H1 (cell line): ENCODE results near the gene CORO2B. TPM values are rescaled to one million over a fixed set of nuclear protein-coding genes. Genes with fewer than 3 reads are reported as not detected.

Experiments
- BACH1 ChIP-seq: IDR thresholded peaks from 2 replicates; pipeline ENCODE4 v1.6.1; 2012; ENCODE audit warnings: low read length, improper control_type of control experiment
- CHD1 ChIP-seq: IDR thresholded peaks from 2 replicates; pipeline ENCODE4 v1.6.1; 2012; ENCODE audit warnings: low read depth, low read length, improper control_type of control experiment
- GTF2F1 ChIP-seq: IDR thresholded peaks from 2 replicates; pipeline ENCODE4 v1.6.1; 2012; ENCODE audit warnings: low read depth, low read length, improper control_type of control experiment, borderline replicate concordance
- YY1 ChIP-seq: IDR thresholded peaks from 2 replicates; pipeline ENCODE4 v1.6.1; 2011; ENCODE audit warnings: low read depth, mild to moderate bottlenecking, low read length
- polyA plus RNA-seq, 7 experiments: library from polyadenylated mRNA; depleted of rRNA in 3 of 7; stranded (reverse) in 5 of 7; unstranded in 2 of 7; fragments of >200 nt in 5 of 7; fragments of 200-250 nt in 2 of 7; gene quantifications; 1 replicate in 5 of 7; 2 replicates in 1 of 7; 4 replicates in 1 of 7; pipeline versions ENCODE4 v1.2.1 to v1.2.3, GENCODE V29; 2011 to 2013; ENCODE audit warnings: missing spikeins in 2 of 7, mixed read lengths in 2 of 7
- total RNA-seq: library from RNA; stranded (reverse); fragmentation: NEBNext Ultra II Directional; extraction: Animal tissue kit (Norgen Biotek cat#: 25700); gene quantifications from 2 replicates; pipeline ENCODE4 v1.2.1, GENCODE V29; 2021

The CORO2B gene
- total and polyA plus RNA-seq, 2 of the 8 experiments (the other 6 are each of a cell fraction or from before 2014, with no cell fraction given) = 3.4 to 6.7 TPM

DNA sequence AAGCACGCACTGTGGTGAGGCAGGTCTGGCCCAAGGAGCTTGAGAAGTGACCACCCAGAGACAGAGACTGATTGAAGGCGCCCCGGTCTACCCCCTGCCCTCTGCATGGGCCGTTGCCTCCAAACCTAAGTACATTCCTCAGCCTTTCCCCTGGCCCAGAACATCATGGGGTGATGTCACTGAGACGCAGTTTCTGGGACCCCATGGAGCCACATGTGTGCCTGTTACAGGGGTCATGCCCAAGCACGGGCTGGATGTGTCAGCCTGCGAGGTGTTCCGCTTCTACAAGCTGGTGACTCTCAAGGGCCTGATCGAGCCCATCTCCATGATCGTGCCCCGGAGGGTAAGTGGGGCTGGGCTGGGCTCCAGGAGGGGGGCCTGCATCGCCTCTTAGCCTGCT, 139.7 kb downstream of the CORO2B start (continued):
- no peak for TF ChIP-seq CHD1
- no peak for TF ChIP-seq GTF2F1
- no peak for TF ChIP-seq YY1
- no peak for TF ChIP-seq BACH1
